Effector memory CD8-positive, alpha-beta T cell (primary cell): Measurements from ENCODE around the gene LRRC23.
"Not testable (repeated sequence)": the region's sequence is repeated elsewhere in the genome, so short reads cannot be mapped to it uniquely, and the experiment has no call there.

Source experiments
- ATAC-seq: fragments of 150-1000 bp; cut with Tn5 transposase; replicated peaks from 2 replicates; pipeline ENCODE4 v1.10.0; 2021; ENCODE audit warnings: mild to moderate bottlenecking, moderate library complexity
- DNase-seq, 3 experiments: peaks; one replicate each; pipeline ENCODE4 v3.0.0; 2021
- H3K27ac Mint-ChIP-seq, 2 donors: one replicate each; pipeline ENCODE4 v1.8.0; 2022; ENCODE audit warnings: mild to moderate bottlenecking in 2 of 2, mixed read lengths in 2 of 2, moderate library complexity in 2 of 2
- H3K27me3 Mint-ChIP-seq, 2 donors: one replicate each; pipeline ENCODE4 v1.8.0; 2022; ENCODE audit warnings: mixed read lengths in 2 of 2
- H3K36me3 Mint-ChIP-seq: one replicate; pipeline ENCODE4 v1.8.0; 2022; ENCODE audit warnings: mild to moderate bottlenecking, moderate library complexity, mixed read lengths; ENCODE audit not compliant: insufficient read depth
- H3K4me1 Mint-ChIP-seq, 2 donors: one replicate each; pipeline ENCODE4 v1.8.0; 2022; ENCODE audit warnings: low read depth in 2 of 2, mixed read lengths in 2 of 2
- H3K4me3 Mint-ChIP-seq, 2 donors: one replicate each; pipeline ENCODE4 v1.8.0; 2022; ENCODE audit warnings: mild to moderate bottlenecking in 2 of 2, mixed read lengths in 2 of 2, moderate library complexity in 2 of 2
- H3K9me3 Mint-ChIP-seq, 2 donors: one replicate each; pipeline ENCODE4 v1.8.0; 2022; ENCODE audit warnings: mixed read lengths in 2 of 2
- total RNA-seq, 9 experiments: gene quantifications; one replicate each; lab custom pipeline; 2026; lab: John Stamatoyannopoulos, UW

The LRRC23 gene
- total RNA-seq = 2.3 to 25.8 (median 6.6) reads per million in 9 experiments

GRCh38 chr12:6904280-6905276, at the start of gene LRRC23:
Gene LRRC23, plus strand, starts transcription at chr12:6904822. Its CDS starts 812 bp downstream, at chr12:6905634.
- Mint-ChIP-seq H3K9me3 (no peaks in the 10 kb centered on the region), H3K27ac (no peak within 1 kb of the TSS), H3K36me3 (no peaks in the 10 kb centered on the region), H3K4me3 (no peak within 1 kb of the TSS), H3K27me3 (no peaks in the 10 kb centered on the region), H3K4me1 (peaks cover 0 to 4% of the 10 kb centered on the region in 2 donors)
- peak; percentile 96 to 98 (median 97) for DNase-seq
- ATAC-seq = peak; percentile 95

GRCh38 chr12:6855322-6855721, 49.3 kb upstream of the LRRC23 start:
- ATAC-seq (no peak), DNase-seq (no peak)
- Mint-ChIP-seq H3K27me3 (no peaks in the 10 kb centered on the region), H3K9me3 (no peaks in the 10 kb centered on the region), H3K4me1 (peaks cover 21 to 22% of the 10 kb centered on the region in 2 donors), H3K4me3 (no peak overlapping the region), H3K36me3 (peaks cover 46% of the 10 kb centered on the region), H3K27ac (no peak overlapping the region)

- H3K27ac Mint-ChIP-seq = no peak overlapping the region
- H3K4me3 Mint-ChIP-seq = no peak overlapping the region
- ATAC-seq = no peak
- H3K4me1 Mint-ChIP-seq = peaks cover 4 to 7% of the 10 kb centered on the region in 2 donors
- peaks cover 42% of the 10 kb centered on the region for H3K36me3 Mint-ChIP-seq
- no peak for DNase-seq
- no peaks in the 10 kb centered on the region for H3K27me3 Mint-ChIP-seq
- H3K9me3 Mint-ChIP-seq = no peaks in the 10 kb centered on the region
Observed at GRCh38 chr12:6858799-6859198, 45.8 kb upstream of the LRRC23 start.

- ATAC-seq (no peak), DNase-seq (no peak)
- Mint-ChIP-seq H3K27me3 (no peaks in the 10 kb centered on the region), H3K36me3 (peaks cover 42% of the 10 kb centered on the region), H3K4me1 (peaks cover 0 to 3% of the 10 kb centered on the region in 2 donors), H3K4me3 (no peak overlapping the region), H3K27ac (no peak overlapping the region), H3K9me3 (no peaks in the 10 kb centered on the region)
Observed at GRCh38 chr12:6860116-6860515, 44.5 kb upstream of the LRRC23 start.

- Mint-ChIP-seq H3K27ac (no peak overlapping the region), H3K9me3 (no peaks in the 10 kb centered on the region), H3K36me3 (peaks cover 39% of the 10 kb centered on the region), H3K4me3 (no peak overlapping the region), H3K27me3 (no peaks in the 10 kb centered on the region), H3K4me1 (peaks cover 0 to 3% of the 10 kb centered on the region in 2 donors)
- ATAC-seq (no peak), DNase-seq (no peak)
Observed at GRCh38 chr12:6860942-6861341, 43.7 kb upstream of the LRRC23 start.

GRCh38 chr12:6861391-6861790, 43.2 kb upstream of the LRRC23 start:
- Mint-ChIP-seq H3K36me3 (peaks cover 38% of the 10 kb centered on the region), H3K4me3 (no peak overlapping the region), H3K9me3 (no peaks in the 10 kb centered on the region), H3K27me3 (no peaks in the 10 kb centered on the region), H3K4me1 (peaks cover 0 to 3% of the 10 kb centered on the region in 2 donors), H3K27ac (no peak overlapping the region)
- ATAC-seq (no peak), DNase-seq (no peak)

- Mint-ChIP-seq H3K9me3 (no peaks in the 10 kb centered on the region), H3K4me3 (no peak overlapping the region), H3K27me3 (no peaks in the 10 kb centered on the region), H3K4me1 (peaks cover under 1% of the 10 kb centered on the region in 2 donors), H3K36me3 (peaks cover 29% of the 10 kb centered on the region), H3K27ac (no peak overlapping the region)
- no peak for DNase-seq
- no peak for ATAC-seq
Observed at GRCh38 chr12:6863033-6863432, 41.6 kb upstream of the LRRC23 start.

- DNase-seq (no peak), ATAC-seq (no peak)
- no peaks in the 10 kb centered on the region for H3K27me3 Mint-ChIP-seq
- H3K4me3 Mint-ChIP-seq = no peak overlapping the region
- peaks cover 36% of the 10 kb centered on the region for H3K36me3 Mint-ChIP-seq
- H3K4me1 Mint-ChIP-seq = peaks cover 8% of the 10 kb centered on the region in 2 donors
- no peaks in the 10 kb centered on the region for H3K9me3 Mint-ChIP-seq
- H3K27ac Mint-ChIP-seq = no peak overlapping the region
Observed at GRCh38 chr12:6863586-6864321, 40.9 kb upstream of the LRRC23 start.

GRCh38 chr12:6865307-6865706, 39.3 kb upstream of the LRRC23 start:
- not testable (repeated sequence) for H3K9me3 Mint-ChIP-seq, ATAC-seq, H3K27me3 Mint-ChIP-seq, DNase-seq
- Mint-ChIP-seq H3K27ac (peak overlapping the region; percentile 11 to 57), H3K36me3 (peaks cover 33% of the 10 kb centered on the region), H3K4me3 (peak overlapping the region in 1 of 2 donors; percentile 7), H3K4me1 (peaks cover 19 to 20% of the 10 kb centered on the region in 2 donors)

- H3K36me3 Mint-ChIP-seq = peaks cover 36% of the 10 kb centered on the region
Observed at GRCh38 chr12:6866163-6866919, 38.3 kb upstream of the LRRC23 start.

GRCh38 chr12:6866920-6867412, 37.7 kb upstream of the LRRC23 start:
- H3K4me3 Mint-ChIP-seq = peak overlapping the region; percentile 85 to 87
- DNase-seq (no peak), ATAC-seq (peak; percentile 10)
- no peaks in the 10 kb centered on the region for H3K9me3 Mint-ChIP-seq
- H3K27ac Mint-ChIP-seq = peak overlapping the region; percentile 83 to 89
- H3K27me3 Mint-ChIP-seq = no peaks in the 10 kb centered on the region
- peaks cover 31% of the 10 kb centered on the region for H3K36me3 Mint-ChIP-seq
- H3K4me1 Mint-ChIP-seq = peaks cover 33 to 35% of the 10 kb centered on the region in 2 donors

More at GRCh38 chr12:6866163-6866919, 38.3 kb upstream of the LRRC23 start:
- Mint-ChIP-seq H3K4me1 (peaks cover 29% of the 10 kb centered on the region in 2 donors), H3K9me3 (no peaks in the 10 kb centered on the region), H3K27me3 (no peaks in the 10 kb centered on the region), H3K27ac (peak overlapping the region in 1 of 2 donors; percentile 89), H3K4me3 (peak overlapping the region; percentile 85 to 87)
- DNase-seq (no peak), ATAC-seq (no peak)

GRCh38 chr12:6867413-6868210, 37.0 kb upstream of the LRRC23 start, which contains the start of gene TPI1:
Gene TPI1, plus strand, starts transcription at chr12:6867531. Its CDS starts 36 bp downstream, at chr12:6867567.
- Mint-ChIP-seq H3K9me3 (no peaks in the 10 kb centered on the region), H3K4me1 (peaks cover 40 to 41% of the 10 kb centered on the region in 2 donors)

More at GRCh38 chr12:6867413-6868210, 37.0 kb upstream of the LRRC23 start, which contains the start of gene TPI1:
- DNase-seq = peak; percentile 55 to 61 (median 57)
- peak within 1 kb of the TSS; percentile 83 to 89 for H3K27ac Mint-ChIP-seq
- no peaks in the 10 kb centered on the region for H3K27me3 Mint-ChIP-seq
- peak; percentile 76 for ATAC-seq
- H3K36me3 Mint-ChIP-seq = peaks cover 37% of the 10 kb centered on the region
- H3K4me3 Mint-ChIP-seq = peak within 1 kb of the TSS; percentile 85 to 87
